Activated naive CD8-positive, alpha-beta T cell treated with anti-CD3 and anti-CD28 coated beads for 36 hours (primary cell): ENCODE measurements around the gene FXN. TPM values are rescaled to one million over a fixed set of nuclear protein-coding genes. Genes with fewer than 3 reads are reported as not detected.
"Not testable (repeated sequence)": the region's sequence is repeated elsewhere in the genome, so short reads cannot be mapped to it uniquely, and the experiment has no call there.

Source experiments
- DNase-seq: peaks from one replicate; pipeline ENCODE4 v3.0.0; 2021
- H3K27ac Mint-ChIP-seq: one replicate; pipeline ENCODE4 v1.8.0; 2022; ENCODE audit warnings: mild to moderate bottlenecking, moderate library complexity, mixed read lengths
- H3K27me3 Mint-ChIP-seq: one replicate; pipeline ENCODE4 v1.8.0; 2022; ENCODE audit warnings: mild to moderate bottlenecking, mixed read lengths
- H3K36me3 Mint-ChIP-seq: one replicate; pipeline ENCODE4 v1.8.0; 2021; ENCODE audit warnings: mild to moderate bottlenecking, mixed read lengths
- H3K4me1 Mint-ChIP-seq: one replicate; pipeline ENCODE4 v1.8.0; 2021; ENCODE audit warnings: mixed read lengths
- H3K4me3 Mint-ChIP-seq: one replicate; pipeline ENCODE4 v1.8.0; 2022; ENCODE audit warnings: mild to moderate bottlenecking, moderate library complexity, mixed read lengths
- H3K9me3 Mint-ChIP-seq: one replicate; pipeline ENCODE4 v1.8.0; 2022; ENCODE audit warnings: mixed read lengths
- total RNA-seq, 2 experiments: library from RNA; stranded (reverse); gene quantifications; one replicate each; pipeline ENCODE4 v1.2.3, GENCODE V29; 2021

FXN gene
- total RNA-seq, 2 experiments from 2014 or later = 32.0 to 35.9 TPM

DNA sequence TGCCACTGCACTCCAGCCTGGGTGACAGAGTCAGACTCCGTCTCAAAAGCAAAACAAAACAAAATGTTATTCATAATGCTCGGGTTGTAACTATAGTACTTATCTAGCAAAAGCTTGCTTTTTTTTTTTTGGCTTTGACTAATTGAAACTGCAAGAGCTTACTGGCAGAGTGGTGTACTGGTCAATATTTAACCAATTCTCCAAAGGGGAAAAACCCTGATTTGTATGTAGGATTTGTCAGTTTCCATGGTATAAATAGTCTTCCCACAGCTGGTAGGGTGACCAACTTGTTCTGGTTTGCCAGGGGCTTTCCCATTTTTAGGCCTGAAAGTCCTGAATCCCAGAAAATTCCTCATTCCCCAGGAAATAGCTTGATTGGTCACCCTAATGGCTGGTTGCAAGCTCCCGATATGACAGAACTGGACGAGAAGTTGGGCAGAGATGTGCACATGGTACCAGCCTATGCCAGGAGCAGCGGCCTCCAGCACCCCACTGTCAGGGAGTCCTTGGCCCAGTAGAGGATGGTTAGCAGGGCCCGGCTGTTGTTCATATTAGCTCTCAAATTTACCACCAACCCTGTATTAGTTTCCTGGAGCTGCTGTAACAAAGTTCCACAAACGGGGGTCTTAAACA lies 58.0 kb downstream of the FXN start:
- no peak for DNase-seq
- Mint-ChIP-seq H3K27me3 (no peaks in the 10 kb centered on the region), H3K4me3 (no peak overlapping the region), H3K36me3 (no peaks in the 10 kb centered on the region), H3K9me3 (no peaks in the 10 kb centered on the region), H3K27ac (no peak overlapping the region), H3K4me1 (no peaks in the 10 kb centered on the region)

DNA sequence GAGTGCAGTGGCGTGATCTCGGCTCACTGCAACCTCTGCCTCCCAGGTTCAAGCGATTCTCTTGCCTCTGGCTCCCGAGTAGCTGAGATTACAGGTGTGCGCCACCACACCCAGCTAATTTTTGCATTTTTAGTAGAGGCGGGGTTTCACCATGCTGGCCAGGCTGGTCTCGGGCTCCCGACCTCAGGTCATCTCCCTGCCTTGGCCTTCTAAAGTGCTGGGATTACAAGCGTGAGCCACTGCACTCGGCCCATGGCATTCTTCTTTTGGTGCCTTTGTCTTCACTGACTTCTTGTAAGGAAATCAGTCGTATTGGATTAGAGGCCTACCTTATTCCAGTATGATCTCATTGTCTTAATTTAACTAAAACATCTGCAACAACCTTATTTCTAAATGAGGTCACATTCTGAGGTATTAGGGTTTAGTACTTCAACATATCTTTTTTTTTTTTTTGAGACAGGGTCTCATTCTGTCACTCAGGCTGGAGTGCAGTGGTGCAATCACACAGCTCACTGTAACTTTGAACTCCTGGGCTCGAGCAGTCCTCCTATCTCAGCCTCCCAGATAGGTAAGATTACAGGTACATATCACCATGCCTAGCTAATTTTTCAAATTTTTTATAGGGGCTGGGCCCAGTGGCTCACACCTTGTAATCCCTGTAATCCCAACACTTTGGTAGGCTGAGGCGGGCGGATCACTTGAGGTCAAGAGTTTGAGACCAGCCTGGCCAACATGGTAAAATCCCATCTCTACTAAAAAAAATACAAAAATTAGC lies 59.0 kb downstream of the FXN start:
- DNase-seq, H3K27me3 Mint-ChIP-seq, H3K36me3 Mint-ChIP-seq, H3K4me1 Mint-ChIP-seq, H3K4me3 Mint-ChIP-seq, H3K27ac Mint-ChIP-seq, H3K9me3 Mint-ChIP-seq: not testable (repeated sequence)

DNA sequence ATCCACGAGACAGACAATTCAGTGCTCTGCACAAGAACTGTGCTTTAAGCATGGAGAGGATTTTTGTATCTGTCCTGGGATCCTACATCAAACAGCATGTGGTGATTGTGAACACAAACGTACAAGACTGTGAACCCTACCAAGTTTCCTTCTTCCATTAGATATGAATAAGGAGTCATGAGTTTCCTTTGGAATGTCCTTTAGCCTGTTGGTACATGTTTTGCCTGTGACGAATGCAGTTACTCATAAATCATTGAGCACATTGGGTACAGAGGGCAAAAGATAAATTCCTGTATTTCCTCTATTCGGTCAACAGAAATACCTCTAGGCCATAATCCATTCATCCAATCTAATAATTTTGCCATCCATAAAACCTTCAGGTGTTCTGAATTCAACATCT lies 61.5 kb downstream of the FXN start:
- Mint-ChIP-seq H3K27me3 (no peaks in the 10 kb centered on the region), H3K4me1 (no peaks in the 10 kb centered on the region), H3K27ac (no peak overlapping the region), H3K36me3 (no peaks in the 10 kb centered on the region), H3K9me3 (no peaks in the 10 kb centered on the region), H3K4me3 (no peak overlapping the region)
- no peak for DNase-seq

DNA sequence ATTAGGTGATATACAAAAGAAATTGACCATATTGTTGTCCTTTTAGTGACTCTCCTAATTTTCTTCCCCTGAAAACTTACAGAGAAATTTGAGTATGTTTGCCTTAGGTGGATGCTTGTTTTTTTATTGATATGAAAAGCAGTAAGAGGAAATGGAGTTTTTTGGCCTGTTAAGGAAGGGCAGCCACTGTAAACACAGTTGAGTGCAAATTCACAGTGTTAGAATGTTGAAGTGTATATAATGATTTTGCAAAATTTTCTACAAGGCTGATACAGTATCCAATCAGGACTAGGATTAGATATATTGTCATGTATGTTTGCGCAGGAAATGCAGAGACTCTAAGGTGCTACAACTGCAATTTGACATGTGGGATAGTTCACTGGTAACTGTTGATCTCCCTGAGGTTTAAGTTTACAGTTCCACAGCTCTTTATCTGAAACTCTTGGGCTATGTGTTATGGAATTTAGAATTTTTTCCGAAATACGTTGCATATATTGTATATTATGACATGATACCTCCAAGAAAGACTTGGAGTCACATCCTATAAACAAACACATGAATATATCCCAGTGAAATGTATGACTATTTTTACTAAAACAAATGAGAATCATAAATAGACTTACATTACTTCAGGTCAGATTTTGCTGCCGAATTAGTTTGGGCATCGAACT lies 62.5 kb downstream of the FXN start:
- Mint-ChIP-seq H3K27me3 (no peaks in the 10 kb centered on the region), H3K4me3 (no peak overlapping the region), H3K27ac (no peak overlapping the region), H3K4me1 (no peaks in the 10 kb centered on the region), H3K36me3 (no peaks in the 10 kb centered on the region), H3K9me3 (no peaks in the 10 kb centered on the region)
- DNase-seq = no peak

DNA sequence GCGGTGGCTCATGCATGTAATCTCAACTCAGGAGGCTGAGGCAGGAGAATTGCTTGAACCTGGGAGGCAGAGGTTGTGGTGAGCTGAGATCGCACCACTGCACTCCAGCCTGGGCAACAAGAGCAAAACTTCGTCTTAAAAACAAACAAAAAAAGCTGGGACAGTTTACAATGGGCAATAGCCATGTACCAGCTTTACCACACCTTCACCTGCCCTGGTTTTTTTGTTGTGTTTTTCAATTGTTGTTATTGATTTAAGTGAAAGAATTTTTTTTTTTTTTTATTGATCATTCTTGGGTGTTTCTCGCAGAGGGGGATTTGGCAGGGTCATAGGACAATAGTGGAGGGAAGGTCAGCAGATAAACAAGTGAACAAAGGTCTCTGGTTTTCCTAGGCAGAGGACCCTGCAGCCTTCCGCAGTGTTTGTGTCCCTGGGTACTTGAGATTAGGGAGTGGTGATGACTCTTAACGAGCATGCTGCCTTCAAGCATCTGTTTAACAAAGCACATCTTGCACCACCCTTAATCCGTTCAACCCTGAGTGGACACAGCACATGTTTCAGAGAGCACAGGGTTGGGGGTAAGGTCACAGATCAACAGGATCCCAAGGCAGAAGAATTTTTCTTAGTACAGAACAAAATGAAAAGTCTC lies 67.9 kb downstream of the FXN start:
- H3K36me3 Mint-ChIP-seq, H3K4me1 Mint-ChIP-seq, H3K27me3 Mint-ChIP-seq, H3K27ac Mint-ChIP-seq, H3K9me3 Mint-ChIP-seq, H3K4me3 Mint-ChIP-seq, DNase-seq: not testable (repeated sequence)

DNA sequence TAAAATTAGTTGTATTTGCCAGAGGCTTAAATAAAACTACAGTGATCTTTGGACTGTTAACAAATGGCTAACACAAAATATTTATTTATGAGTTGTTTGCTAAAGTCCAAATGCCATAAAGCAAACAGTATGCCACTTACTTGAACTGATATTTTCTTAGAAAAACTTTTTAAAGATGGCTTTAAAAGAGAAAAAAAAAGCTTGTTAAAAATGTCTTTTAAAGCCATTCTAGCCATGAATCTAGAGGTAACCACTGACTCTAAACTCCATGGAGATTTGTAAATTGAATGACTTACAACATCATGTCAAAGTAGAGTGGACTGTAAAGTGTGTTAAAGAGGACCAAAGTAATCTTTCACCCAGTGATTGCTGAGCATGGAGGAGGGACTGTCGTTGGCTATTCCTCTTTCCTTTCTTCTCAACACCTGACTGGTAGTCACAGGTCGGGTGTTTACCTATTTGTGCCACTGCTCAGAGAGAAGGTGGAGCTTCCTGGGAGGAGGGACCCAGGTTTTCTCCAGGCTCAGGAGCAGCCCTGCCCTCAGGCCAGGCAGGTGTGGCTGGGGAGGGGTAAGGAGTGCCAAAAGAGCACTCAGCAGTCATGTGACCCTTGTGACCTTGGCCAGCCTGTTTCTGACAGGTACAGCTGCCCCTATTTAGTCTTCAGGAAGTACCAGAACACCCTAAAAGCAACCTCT lies 69.4 kb downstream of the FXN start:
- no peaks in the 10 kb centered on the region for H3K4me1 Mint-ChIP-seq
- no peaks in the 10 kb centered on the region for H3K9me3 Mint-ChIP-seq
- no peaks in the 10 kb centered on the region for H3K27me3 Mint-ChIP-seq
- no peaks in the 10 kb centered on the region for H3K36me3 Mint-ChIP-seq
- H3K27ac Mint-ChIP-seq = no peak overlapping the region
- no peak for DNase-seq
- no peak overlapping the region for H3K4me3 Mint-ChIP-seq

DNA sequence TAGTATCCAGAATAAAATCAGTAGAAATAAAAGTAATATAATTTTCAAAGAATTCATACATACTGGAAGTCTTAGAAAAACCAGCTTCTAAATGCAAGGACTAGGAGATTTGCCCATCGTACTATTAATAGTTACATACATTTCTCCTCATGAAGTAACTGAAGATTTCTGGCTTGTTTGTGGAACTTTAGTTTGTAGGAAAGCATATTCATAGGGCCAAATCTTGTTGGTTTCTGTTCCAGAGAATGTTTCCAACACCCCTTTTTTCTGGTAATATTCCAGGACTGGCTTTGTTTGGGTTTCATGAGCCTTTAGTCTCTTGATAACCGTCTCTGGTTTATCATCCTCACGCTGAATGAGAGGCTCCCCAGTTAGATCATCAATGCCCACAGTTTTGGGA lies 72.2 kb downstream of the FXN start:
- Mint-ChIP-seq H3K4me1 (no peaks in the 10 kb centered on the region), H3K9me3 (no peaks in the 10 kb centered on the region), H3K27me3 (no peaks in the 10 kb centered on the region), H3K27ac (no peak overlapping the region), H3K4me3 (no peak overlapping the region), H3K36me3 (no peaks in the 10 kb centered on the region)
- DNase-seq = no peak

DNA sequence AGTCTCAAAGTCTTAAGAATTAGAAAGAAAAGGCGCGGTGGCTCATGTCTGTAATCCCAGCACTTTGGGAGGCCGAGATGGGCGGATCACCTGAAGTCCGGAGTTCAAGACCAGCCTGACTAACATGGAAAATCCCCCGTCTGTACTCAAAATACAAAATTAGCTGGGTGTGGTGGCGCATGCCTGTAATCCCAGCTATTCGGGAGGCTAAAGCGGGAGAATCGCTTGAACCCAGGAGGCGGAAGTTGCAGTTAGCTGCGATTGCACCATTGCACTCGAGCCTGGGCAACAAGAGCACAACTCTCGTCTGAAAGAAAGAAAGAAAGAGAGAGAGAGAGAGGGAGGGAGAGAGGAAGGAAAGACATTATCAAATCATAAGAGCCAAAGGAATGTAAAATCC lies 73.2 kb downstream of the FXN start:
- not testable (repeated sequence) for H3K4me3 Mint-ChIP-seq, DNase-seq, H3K36me3 Mint-ChIP-seq, H3K27ac Mint-ChIP-seq, H3K27me3 Mint-ChIP-seq, H3K4me1 Mint-ChIP-seq, H3K9me3 Mint-ChIP-seq

DNA sequence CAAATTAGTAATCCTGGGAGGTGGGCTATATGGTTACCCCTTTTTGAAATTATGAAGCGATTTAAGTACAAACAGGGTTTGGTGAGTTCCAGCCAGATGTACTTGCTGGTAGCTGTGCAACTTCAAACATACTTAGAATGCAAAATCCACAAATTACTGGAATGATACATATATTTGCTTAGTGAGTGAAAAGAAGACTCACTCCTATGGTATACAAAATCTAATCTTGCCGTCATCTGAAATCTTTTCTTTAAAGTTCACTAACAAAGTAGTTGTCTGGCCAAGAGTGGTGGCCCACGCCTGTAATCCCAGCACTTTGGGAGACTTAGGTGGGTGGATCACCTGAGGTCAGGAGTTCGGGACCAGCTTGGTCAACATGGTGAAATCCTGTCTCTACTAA lies 73.6 kb downstream of the FXN start:
- no peaks in the 10 kb centered on the region for H3K36me3 Mint-ChIP-seq
- no peaks in the 10 kb centered on the region for H3K27me3 Mint-ChIP-seq
- H3K4me1 Mint-ChIP-seq = no peaks in the 10 kb centered on the region
- no peak for DNase-seq
- no peak overlapping the region for H3K4me3 Mint-ChIP-seq
- H3K27ac Mint-ChIP-seq = no peak overlapping the region
- H3K9me3 Mint-ChIP-seq = no peaks in the 10 kb centered on the region

DNA sequence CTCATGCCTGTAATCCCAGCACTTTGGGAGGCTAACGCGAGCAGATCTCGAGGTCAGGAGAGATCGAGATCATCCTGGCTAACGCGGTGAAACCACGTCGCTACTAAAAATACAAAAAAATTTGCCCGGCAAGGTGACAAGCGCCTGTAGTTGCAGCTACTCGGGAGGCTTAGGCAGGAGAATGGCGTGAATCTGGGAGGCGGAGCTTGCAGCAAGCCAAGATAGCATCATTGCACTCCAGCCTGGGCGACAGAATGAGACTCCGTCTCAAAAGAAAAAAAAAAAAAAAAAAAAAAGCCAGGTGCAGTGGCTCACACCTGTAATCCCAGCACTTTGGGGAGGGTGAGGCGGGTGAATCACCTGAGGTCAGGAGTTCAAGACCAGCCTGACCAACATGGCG lies 77.1 kb downstream of the FXN start:
- not testable (repeated sequence) for H3K36me3 Mint-ChIP-seq, H3K9me3 Mint-ChIP-seq, H3K27me3 Mint-ChIP-seq, H3K4me1 Mint-ChIP-seq, DNase-seq, H3K4me3 Mint-ChIP-seq, H3K27ac Mint-ChIP-seq

DNA sequence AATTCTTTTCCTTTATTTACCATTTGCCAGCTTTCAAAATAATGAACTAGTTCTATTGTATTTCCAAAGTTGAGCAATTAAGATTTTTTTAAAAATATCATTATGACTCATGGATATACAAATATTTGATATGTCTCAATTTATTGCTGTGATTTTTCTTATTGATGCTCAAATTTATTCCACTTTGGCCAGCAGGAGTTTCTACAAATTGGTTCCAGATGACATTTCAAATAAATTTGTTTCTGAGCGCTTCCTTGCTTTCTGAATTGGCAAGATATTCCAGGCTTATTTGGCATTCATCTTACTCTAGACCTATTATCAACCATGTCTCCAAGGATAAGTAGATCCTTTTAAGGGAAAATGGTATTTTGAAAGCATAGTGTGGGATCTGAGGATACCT lies 80.1 kb downstream of the FXN start:
- Mint-ChIP-seq H3K27me3 (no peaks in the 10 kb centered on the region), H3K4me1 (peaks cover 2% of the 10 kb centered on the region), H3K27ac (no peak overlapping the region), H3K36me3 (no peaks in the 10 kb centered on the region), H3K4me3 (no peak overlapping the region), H3K9me3 (no peaks in the 10 kb centered on the region)
- DNase-seq = no peak

DNA sequence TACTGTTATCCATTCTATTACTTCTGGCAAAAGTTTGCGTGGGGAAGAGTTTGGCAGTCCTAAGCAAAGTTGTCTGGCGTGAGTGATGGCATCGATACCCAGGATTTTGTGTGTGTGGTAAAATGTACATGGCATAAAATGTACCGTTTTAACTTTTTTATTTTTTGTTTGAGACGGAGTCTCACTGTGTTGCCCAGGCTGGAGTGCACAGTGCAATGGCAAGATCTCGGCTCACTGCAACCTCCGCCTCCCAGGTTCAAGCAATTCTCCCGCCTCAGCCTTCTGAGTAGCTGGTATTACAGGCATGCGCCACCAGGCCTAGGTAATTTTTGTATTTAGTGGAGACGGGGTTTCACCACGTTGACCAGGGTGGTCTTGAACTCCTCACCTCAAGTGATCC lies 83.1 kb downstream of the FXN start:
- H3K4me1 Mint-ChIP-seq = peaks cover 13% of the 10 kb centered on the region
- peaks cover 9% of the 10 kb centered on the region for H3K27me3 Mint-ChIP-seq
- no peaks in the 10 kb centered on the region for H3K36me3 Mint-ChIP-seq
- no peak for DNase-seq
- no peak overlapping the region for H3K4me3 Mint-ChIP-seq
- no peak overlapping the region for H3K27ac Mint-ChIP-seq
- H3K9me3 Mint-ChIP-seq = no peaks in the 10 kb centered on the region

DNA sequence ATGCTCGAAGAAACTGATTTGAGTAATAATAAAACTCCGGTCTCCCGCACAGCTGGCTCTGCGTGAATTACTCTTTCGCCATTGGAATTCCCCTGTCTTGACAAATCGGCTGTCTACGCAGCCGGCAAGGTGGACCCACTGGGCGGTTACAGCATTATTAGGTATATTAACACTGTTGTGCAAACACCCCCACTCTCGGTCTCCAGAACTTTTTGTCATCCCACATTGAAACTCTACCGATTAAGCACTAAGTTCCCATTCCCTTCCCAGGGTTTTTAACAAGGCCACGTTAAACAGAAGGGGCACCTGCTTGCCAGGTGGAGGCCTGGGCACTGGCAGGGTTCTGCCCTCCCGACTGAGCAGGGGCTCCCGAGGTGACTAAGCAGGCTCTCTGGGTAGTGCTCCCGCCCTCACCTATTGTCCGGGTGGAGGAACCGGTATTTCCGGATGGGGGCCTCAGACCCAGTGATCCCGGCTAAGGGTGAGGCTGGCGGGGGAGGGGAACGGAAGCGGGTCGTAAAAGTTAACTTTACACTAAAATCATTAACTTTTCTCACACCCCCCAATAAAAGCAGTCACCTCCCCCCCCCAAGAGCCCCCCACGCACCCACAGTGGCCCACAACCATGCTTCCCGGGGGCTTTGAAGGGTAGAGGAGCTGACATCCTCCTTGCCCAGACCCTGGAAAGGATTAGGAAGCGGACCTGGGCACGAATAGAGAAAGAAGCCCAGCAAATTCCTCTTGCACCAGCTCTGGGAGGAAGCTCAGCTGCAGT lies 85.0 kb downstream of the FXN start:
- peak overlapping the region; percentile 72 for H3K4me3 Mint-ChIP-seq
- H3K9me3 Mint-ChIP-seq = no peaks in the 10 kb centered on the region
- DNase-seq = peak; percentile 19
- peaks cover 13% of the 10 kb centered on the region for H3K4me1 Mint-ChIP-seq
- H3K36me3 Mint-ChIP-seq = no peaks in the 10 kb centered on the region
- peaks cover 9% of the 10 kb centered on the region for H3K27me3 Mint-ChIP-seq
- H3K27ac Mint-ChIP-seq = no peak overlapping the region
